GM19324 (cell line): ENCODE results near the gene CAMK1D.

Experiments used
- ATAC-seq: cut with Tn5 transposase; IDR thresholded peaks from one replicate; pipeline ENCODE4 v1.9.1; 2021; ENCODE audit warnings: mild to moderate bottlenecking, moderate library complexity; ENCODE audit not compliant: unreplicated experiment, low FRiP score

The CAMK1D gene

DNA sequence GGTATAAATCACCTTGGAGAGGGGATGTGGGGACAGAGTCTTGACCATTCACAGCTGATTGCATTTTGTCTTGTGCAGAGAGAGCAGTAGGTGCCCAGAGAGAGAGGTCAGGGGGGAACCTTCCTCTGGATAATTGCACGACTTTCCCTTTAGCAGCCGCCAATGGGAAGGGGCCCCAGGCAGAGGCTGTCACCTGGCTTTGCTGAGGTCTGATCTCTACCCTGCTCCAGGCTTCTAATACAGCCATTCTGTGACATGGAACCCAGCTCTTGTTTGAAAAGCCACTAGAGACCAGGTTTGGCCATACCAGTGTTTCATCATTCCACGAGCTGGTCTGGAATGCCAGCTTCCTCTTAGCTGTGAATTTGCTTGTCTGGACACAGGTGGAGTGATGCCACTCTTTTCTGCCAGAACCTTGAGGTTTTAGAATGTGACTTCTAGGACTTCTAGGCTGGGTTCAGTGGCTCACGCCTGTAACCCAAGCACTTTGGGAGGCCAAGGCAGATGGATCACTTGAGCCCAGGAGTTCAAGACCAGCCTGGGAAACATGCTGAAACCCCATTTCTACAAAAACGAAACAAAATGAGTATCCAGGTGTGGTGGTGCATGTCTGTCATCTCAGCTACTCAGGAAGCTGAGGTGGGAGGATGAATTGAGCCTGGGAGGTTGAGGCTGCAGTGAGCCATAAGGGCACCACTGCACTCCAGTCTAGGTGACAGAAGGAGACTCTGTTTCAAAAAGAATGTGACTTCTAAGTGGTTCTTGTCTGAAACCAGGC is 159.9 kb downstream of the CAMK1D start:
- ATAC-seq: no peak

DNA sequence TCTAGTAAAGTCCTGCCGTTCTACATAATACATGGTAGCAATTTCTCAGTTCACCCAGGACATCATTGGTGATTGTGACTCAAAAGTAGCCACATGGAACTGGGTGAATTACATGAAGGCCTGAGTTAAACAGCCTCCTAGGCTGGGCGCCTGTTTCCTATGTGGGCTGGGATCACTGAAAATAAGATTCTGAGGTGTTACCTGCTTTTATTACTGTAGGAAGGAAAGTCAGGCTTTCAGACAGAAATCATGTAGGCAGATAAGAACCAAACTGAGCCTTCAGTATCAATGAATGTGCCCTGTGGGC is 160.4 kb downstream of the CAMK1D start:
- ATAC-seq: no peak

- ATAC-seq: no peak
Observed at GRCh38 chr10:12510501-12510941, 161.2 kb downstream of the CAMK1D start.

GRCh38 chr10:12510984-12511383 is 161.6 kb downstream of the CAMK1D start:
- no peak for ATAC-seq

GRCh38 chr10:12511651-12512050 is 162.3 kb downstream of the CAMK1D start:
- no peak for ATAC-seq

DNA sequence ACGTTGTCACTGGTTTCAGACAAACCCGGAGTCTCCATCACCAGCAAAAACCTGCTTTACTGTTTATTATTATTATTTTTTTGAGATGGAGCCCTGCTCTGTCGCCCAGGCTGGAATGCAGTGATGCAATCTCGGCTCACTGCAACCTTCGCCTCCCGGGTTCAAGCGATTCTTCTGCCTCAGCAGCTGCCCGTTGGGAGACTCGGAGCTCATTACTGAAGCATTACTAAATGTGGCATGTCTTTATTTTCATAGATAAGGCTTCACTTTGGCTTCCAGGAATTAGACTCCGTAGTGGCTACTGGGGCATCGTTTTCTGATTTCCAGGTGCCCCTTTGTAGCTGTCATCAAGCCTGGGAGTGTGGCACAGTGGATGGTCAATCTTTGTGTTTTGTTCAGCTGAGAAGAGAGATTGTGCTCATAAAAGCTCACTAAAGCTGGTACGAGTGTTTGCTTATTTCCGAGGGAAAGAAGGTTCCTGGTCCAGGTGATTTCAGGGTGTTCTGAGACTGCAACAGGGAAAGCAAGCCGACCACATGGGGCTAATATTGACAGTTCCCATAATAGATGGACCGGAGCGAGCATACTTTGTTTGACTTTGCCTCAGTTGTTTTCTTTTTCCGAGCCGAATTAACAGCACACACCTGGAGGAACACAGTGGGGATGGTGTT is 163.1 kb downstream of the CAMK1D start:
- no peak for ATAC-seq

GRCh38 chr10:12513003-12513365 is 163.6 kb downstream of the CAMK1D start:
- no peak for ATAC-seq

DNA sequence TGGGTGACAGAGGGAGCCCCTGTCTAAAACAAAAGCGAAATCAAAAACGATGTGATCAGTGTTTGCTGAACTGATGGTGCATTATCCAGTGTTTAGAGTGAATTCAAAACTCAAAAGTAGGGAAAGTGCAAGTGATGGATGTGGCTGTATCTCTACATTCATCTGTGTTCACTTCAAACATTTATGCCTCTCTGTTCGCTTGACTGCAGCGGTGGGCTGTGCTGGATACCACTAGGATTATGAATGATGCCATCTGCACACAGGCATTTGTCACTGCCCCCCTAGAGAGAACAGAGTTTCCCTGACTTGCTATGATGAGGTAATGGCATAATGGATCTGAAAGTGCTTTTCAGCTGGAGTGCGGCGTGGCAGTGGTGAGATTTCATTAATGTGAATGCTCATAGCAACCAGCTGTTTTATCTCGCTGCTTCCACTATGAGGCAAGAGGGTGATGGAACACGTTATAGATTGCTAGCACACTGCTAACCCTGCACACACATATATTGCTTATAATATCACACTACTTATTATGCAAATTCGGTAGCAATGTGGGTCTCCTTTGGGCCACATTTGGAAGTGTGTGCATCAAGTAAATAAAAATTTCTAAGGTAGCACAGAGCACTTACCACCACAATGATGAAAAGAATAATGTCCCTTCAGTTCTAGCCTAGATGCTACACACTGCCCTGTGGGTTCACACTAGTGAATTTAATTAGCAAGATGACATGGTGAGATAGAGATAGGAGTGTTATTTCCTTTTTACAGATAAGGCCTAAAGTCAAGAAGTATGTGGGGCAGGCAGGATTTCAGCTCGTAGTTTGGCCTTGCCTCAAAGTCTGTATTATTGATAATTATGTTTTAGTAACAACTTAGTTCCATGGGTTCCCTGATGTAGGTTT is 164.7 kb downstream of the CAMK1D start:
- no peak for ATAC-seq

DNA sequence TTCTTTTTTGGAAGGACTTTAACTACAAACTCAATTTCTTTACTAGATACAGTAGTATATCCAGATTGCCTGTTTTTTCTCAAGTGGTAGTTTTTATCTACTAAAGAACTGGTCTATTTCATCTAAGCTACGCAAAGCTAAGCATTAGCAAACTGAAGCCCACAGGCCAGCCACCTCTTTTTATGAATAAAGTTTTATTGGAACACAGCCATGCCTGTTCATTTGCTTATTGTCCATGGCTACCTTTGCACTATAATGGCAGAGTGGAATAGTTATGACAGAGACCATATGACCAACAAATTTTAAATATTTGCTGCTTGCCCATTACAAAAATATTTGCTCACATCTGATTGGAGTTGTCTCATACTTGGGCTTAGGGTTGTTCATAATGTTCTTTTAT is 168.7 kb downstream of the CAMK1D start:
- ATAC-seq: no peak

- no peak for ATAC-seq
Observed at GRCh38 chr10:12521423-12521822, 172.1 kb downstream of the CAMK1D start.

GRCh38 chr10:12526311-12526710 is 177.0 kb downstream of the CAMK1D start:
- ATAC-seq: no peak

DNA sequence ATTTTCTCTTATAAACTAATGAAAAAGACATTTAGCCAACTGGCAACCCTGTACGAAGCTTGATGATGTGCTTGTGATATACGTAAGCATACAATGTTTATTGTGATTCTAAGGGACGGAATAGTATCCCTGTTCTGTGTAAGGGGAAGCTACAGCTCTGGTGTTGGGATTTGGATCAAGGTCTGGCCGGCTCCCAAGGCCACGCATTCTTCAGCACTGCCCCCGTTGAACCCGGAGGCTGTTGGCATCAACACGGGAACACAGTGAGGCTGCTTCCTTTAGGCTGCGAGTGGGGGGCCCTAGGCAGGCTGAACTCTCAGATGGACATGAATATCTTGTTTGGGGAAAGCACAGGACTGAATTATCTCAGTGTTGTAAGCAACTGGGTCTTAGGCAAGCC is 180.6 kb downstream of the CAMK1D start:
- no peak for ATAC-seq

- ATAC-seq: no peak
Observed at GRCh38 chr10:12531305-12532220, 182.2 kb downstream of the CAMK1D start.

DNA sequence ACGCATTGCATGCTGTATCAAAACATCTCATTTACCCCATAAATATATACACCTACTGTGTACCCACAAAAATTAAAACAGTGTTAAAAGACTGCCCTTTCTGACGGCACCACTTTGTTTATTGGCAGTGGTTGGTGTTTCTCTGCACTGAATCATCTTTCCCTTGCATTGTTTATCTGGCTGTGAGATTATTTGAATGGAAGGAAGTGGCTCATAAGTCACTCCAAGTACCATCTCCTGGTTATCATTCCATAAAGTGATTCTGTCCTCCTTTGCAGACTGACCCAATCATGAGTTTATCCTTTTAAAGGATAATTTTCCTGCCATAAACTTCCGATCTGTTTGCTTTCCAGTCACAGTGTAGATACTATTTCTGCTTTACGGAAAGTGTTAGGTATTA is 183.8 kb downstream of the CAMK1D start:
- ATAC-seq: no peak

- ATAC-seq: no peak
Observed at GRCh38 chr10:12533723-12534122, 184.4 kb downstream of the CAMK1D start.

GRCh38 chr10:12534824-12535223 is 185.5 kb downstream of the CAMK1D start:
- no peak for ATAC-seq

DNA sequence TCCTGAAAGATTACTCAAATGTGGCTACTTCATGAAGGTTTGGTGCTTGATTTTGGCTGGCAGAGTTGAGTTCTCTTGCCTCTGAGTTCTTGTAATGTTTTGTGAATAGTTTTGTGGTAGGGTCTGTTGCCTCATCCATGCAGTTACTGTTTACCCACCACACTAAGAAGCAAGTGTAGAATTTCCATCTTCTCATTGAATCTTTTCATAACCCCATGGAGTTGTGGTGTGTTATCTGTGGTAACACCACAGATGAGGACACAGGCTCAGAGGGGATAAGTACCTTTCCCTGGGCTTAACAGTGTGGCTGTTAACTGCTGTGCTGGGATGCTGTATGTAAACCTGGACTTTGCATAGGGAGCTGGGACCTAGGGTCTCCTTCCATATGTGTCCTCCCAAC is 186.3 kb downstream of the CAMK1D start:
- ATAC-seq: no peak

DNA sequence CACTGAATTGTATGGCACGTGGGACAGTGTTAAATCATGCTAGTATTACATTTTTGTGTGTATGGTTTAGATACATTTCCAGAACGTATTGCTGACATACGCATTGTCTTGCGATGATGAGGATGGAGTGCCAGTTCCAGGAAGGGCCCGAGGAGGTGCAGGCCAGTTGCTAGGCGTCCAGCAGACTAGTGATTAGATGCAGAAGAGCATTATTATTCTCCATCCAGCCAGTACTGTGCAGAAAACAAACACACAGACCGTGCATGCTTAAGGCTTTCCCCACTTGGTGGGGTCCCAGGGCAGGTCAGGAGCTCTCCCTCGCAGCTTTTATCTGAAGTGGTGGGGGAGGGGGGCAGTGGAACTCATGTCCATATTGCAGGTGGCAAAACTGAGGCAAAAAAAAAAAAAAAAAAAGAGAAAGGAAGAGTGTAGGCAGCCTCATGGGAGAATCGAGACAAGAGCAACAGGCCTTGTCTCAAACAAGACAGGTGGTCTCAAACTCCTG is 189.2 kb downstream of the CAMK1D start:
- ATAC-seq: no peak

- no peak for ATAC-seq
Observed at GRCh38 chr10:12539350-12540164, 190.2 kb downstream of the CAMK1D start.
